Small intestine (tissue), 7 donors: Measurements from ENCODE around the gene AXIN2. TPM values are rescaled to one million over a fixed set of nuclear protein-coding genes. Genes with fewer than 3 reads are reported as not detected.

ENCODE experiments used
- DNase-seq, 2 donors: peaks; one replicate each; pipeline versions ENCODE4 v3.0.0 to v3.0.0-alpha.2; 2013
- FAIRE-seq: peaks from 2 replicates; lab custom pipeline; 2012; peaks lifted over from hg19 to GRCh38; lab: Jason Lieb, UNC
- H3K27ac ChIP-seq, 3 donors: one replicate each; pipeline ENCODE4 v1.5.1; 2013; ENCODE audit warnings: low read length in 2 of 3, mild to moderate bottlenecking in 2 of 3, control low read depth in 1 of 3, inconsistent platforms in 1 of 3, low read depth in 1 of 3, moderate library complexity in 1 of 3
- H3K27me3 ChIP-seq, 3 donors: one replicate each; pipeline ENCODE4 v1.6.1; 2013; ENCODE audit warnings: low read length in 3 of 3, inconsistent platforms in 1 of 3; ENCODE audit not compliant: control insufficient read depth in 3 of 3, insufficient read depth in 3 of 3
- H3K36me3 ChIP-seq, 3 donors: one replicate each; pipeline ENCODE4 v1.6.1; 2013; ENCODE audit warnings: low read length in 3 of 3, inconsistent platforms in 1 of 3, low read depth in 1 of 3, mild to moderate bottlenecking in 1 of 3, moderate library complexity in 1 of 3; ENCODE audit not compliant: control insufficient read depth in 3 of 3, insufficient read depth in 2 of 3
- H3K4me1 ChIP-seq, 3 donors: one replicate each; pipeline ENCODE4 v1.6.1; 2013; ENCODE audit warnings: low read length in 2 of 3, inconsistent platforms in 1 of 3, low read depth in 1 of 3, mild to moderate bottlenecking in 1 of 3, moderate library complexity in 1 of 3; ENCODE audit not compliant: control insufficient read depth in 3 of 3, insufficient read depth in 2 of 3
- H3K4me3 ChIP-seq, 3 donors: one replicate each; pipeline ENCODE4 v1.5.1; 2013; ENCODE audit warnings: low read length in 3 of 3, control low read depth in 1 of 3, inconsistent platforms in 1 of 3, low read depth in 1 of 3, mild to moderate bottlenecking in 1 of 3, moderate library complexity in 1 of 3
- H3K9me3 ChIP-seq, 2 donors: one replicate each; pipeline ENCODE4 v1.6.1; 2013; ENCODE audit warnings: low read depth in 1 of 2, low read length in 1 of 2; ENCODE audit not compliant: control insufficient read depth in 2 of 2, insufficient read depth in 1 of 2
- WGBS, 3 donors: extraction: QIAGEN DNeasy Blood & Tissue Kit; methylation state at CpG; one replicate each; pipeline ENCODE4 v1.1.7; 2013; 5-methylcytosine and 5-hydroxymethylcytosine counted together
- polyA plus RNA-seq, 4 donors: library from polyadenylated mRNA; stranded (reverse) in 3 of 4; unstranded in 1 of 4; fragments of 200-250 nt in 3 of 4; fragments of 120-200 nt in 1 of 4; gene quantifications; one replicate each; pipeline versions ENCODE4 v1.2.1 to v1.2.3, GENCODE V29; 2013
- donor health status: healthy with polysubstance abuse.
- donor health status: control.
- donor health status: control.
- donor health status: Bipolar disorder and iron deficiency.
- donor health status: healthy.

Gene AXIN2
- polyA plus RNA-seq, 4 donors = 0.89 to 11.9 (median 6.0) TPM

DNA sequence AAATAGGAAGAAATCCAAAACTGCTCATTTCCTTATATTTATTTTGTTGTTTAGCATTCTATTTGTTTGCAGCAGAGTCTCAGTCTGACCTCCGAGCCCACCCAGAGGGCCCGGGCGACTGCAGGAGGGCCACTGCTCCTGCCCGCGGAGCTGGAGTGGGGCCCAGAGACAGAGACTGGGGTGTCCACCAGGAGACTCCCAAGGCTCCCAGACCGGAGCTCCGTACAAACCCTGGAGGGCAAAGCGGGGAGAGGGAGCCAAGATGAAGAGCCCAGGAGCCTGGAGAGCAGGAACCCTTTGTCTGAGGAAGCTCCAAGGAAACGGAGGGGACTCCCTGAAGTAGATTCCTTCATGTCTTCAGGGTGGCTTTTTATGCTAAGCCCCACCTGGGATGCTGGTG, 57.9 kb downstream of the AXIN2 start:
- DNase-seq (no peak), FAIRE-seq (no peak)
- Histone ChIP-seq H3K9me3 (no peaks in the 10 kb centered on the region), H3K27me3 (no peaks in the 10 kb centered on the region), H3K4me3 (no peak overlapping the region), H3K36me3 (no peaks in the 10 kb centered on the region), H3K4me1 (no peaks in the 10 kb centered on the region), H3K27ac (no peak overlapping the region)
- 88 to 94% (median 93%) methylated on average over 9 of the region's 9 CpGs for WGBS, 3 donors

DNA sequence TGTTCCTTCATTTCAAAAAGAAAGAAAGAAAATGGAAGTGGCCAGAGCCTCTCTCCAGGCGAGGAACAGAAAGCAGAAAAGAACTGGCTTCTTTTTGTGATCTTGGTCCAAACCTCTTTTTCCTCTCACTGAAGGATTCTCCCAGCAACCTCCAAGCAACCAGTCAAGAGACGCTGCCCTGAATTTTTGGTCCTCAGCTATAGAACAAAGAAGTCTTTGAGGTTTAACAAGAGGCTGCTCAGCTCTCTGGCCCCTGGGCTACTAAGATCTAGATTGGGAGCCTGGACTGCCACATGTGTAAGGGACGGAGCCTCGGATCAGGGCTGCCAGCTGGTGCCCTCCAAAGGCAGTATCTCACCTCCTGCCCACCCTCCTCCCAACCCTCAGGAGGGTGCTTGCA, 62.6 kb downstream of the AXIN2 start:
- no peak overlapping the region for H3K27ac ChIP-seq
- no peaks in the 10 kb centered on the region for H3K36me3 ChIP-seq
- FAIRE-seq (no peak), DNase-seq (no peak)
- peaks cover 0 to 1% (median 0%) of the 10 kb centered on the region in 3 donors for H3K4me1 ChIP-seq
- no peaks in the 10 kb centered on the region for H3K9me3 ChIP-seq
- no peaks in the 10 kb centered on the region for H3K27me3 ChIP-seq
- no peak overlapping the region for H3K4me3 ChIP-seq
- 74 to 85% (median 78%) methylated on average over 4 of the region's 4 CpGs for WGBS, 3 donors

GRCh38 chr17:65496801-65497200, 64.6 kb downstream of the AXIN2 start:
- WGBS, 3 donors = 90 to 93% (median 91%) methylated on average over 8 to 9 of the region's 9 CpGs
- Histone ChIP-seq H3K9me3 (no peaks in the 10 kb centered on the region), H3K27me3 (no peaks in the 10 kb centered on the region), H3K36me3 (no peaks in the 10 kb centered on the region), H3K4me3 (no peak overlapping the region), H3K27ac (no peak overlapping the region), H3K4me1 (peaks cover 0 to 1% (median 0%) of the 10 kb centered on the region in 3 donors)
- DNase-seq (no peak), FAIRE-seq (no peak)

DNA sequence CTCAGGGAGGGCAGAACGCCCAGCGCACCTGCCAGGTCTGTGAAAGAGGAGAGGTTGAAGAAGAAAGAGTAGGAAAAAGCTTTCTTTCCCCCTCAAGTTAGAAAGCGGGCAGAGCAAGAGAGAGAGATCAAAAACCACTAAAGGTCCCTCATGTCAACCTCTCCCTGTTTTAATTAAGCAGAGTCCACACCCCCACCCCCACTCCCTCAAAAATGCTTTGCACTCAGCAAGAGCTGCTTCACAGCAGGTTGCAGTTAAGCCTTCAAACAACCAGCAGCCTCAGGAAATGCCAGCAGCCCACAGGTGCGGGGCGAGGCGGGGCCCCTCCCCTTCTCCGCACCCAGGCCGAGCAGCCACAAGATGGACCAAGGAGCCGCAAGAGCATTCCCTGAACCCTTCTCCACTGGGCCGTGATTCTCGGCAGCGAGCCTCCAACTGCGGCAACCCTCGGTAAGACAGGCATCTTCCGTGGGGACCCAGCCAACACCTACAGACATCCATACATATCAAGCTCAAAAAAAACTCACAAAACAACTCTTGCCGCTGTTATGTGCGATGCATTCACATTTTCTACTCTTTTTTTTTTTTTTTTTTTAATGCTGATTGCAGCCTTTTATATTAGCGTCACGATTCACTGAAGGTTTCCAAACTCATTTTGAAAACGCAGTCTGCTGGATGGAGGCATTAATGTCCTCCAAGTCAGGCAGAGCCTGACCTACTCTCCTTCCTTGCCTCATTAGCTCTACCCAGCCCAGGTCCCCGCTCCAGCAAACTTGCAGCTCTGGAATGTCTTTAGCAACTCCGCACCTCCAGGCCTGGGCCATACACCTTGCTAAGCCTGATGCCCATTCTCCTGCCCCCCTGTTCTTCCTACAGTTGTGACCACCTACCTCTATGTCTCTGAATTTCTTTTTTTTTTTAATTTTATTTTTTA, 66.1 kb downstream of the AXIN2 start:
- H3K4me1 ChIP-seq = peaks cover 0 to 1% (median 0%) of the 10 kb centered on the region in 3 donors
- DNase-seq = peak; percentile 41 to 47
- H3K36me3 ChIP-seq = no peaks in the 10 kb centered on the region
- 12 to 22% (median 18%) methylated on average over 22 of the region's 22 CpGs for WGBS, 3 donors
- no peaks in the 10 kb centered on the region for H3K27me3 ChIP-seq
- H3K9me3 ChIP-seq = no peaks in the 10 kb centered on the region
- H3K27ac ChIP-seq = no peak overlapping the region
- no peak for FAIRE-seq
- H3K4me3 ChIP-seq = no peak overlapping the region

DNA sequence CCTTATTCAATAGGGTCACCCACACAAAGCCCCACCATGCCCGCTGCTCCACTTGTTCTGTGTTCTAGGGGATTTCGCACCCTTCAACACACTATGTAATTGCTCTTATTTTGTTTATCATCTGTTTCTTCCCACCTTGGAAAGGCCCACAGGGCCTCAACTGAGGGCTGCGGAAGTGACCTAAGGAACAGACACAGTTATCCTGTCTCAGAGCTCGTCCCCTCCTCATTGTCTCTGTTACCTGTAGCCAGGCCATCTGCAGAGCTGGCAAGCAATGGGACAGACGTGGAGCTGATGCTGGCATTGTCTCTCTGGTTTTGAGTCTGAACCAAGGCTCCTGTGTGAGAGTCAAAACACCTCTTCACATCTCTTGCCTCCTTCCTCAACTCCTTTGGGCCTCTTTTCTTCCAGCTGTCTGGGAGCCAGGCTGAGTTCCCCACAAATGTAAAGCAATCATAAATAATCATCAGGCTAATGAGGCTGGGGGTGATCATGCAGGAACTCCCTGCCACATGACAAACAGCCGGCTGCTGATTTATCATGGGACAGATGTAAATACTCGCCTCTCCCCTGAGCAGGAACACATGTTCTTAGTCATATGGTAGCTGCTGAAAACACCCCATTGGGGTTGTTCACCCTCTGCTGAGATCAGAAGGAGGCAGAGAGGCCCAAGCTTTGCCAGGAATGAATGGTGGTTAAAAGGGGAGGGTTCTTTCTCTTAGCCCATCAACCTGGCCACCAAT, 71.9 kb downstream of the AXIN2 start:
- FAIRE-seq (no peak), DNase-seq (no peak)
- Histone ChIP-seq H3K36me3 (no peaks in the 10 kb centered on the region), H3K9me3 (no peaks in the 10 kb centered on the region), H3K4me3 (no peak overlapping the region), H3K27ac (no peak overlapping the region), H3K27me3 (no peaks in the 10 kb centered on the region), H3K4me1 (no peaks in the 10 kb centered on the region)
- WGBS, 3 donors = 76 to 79% (median 77%) methylated on average over 7 of the region's 7 CpGs

GRCh38 chr17:65488665-65489064, 72.8 kb downstream of the AXIN2 start:
- 58 to 94% (median 85%) methylated on average over 1 of the region's 1 CpG for WGBS, 3 donors
- DNase-seq (no peak), FAIRE-seq (no peak)
- no peaks in the 10 kb centered on the region for H3K9me3 ChIP-seq
- H3K4me3 ChIP-seq = no peak overlapping the region
- H3K27me3 ChIP-seq = no peaks in the 10 kb centered on the region
- H3K36me3 ChIP-seq = no peaks in the 10 kb centered on the region
- H3K4me1 ChIP-seq = no peaks in the 10 kb centered on the region
- H3K27ac ChIP-seq = no peak overlapping the region

GRCh38 chr17:65487990-65488389, 73.5 kb downstream of the AXIN2 start:
- H3K4me1 ChIP-seq = no peaks in the 10 kb centered on the region
- FAIRE-seq = no peak
- no peak overlapping the region for H3K4me3 ChIP-seq

GRCh38 chr17:65487161-65487560, 74.3 kb downstream of the AXIN2 start:
- Histone ChIP-seq H3K9me3 (no peaks in the 10 kb centered on the region), H3K4me3 (no peak overlapping the region), H3K36me3 (no peaks in the 10 kb centered on the region), H3K27ac (no peak overlapping the region), H3K27me3 (no peaks in the 10 kb centered on the region), H3K4me1 (no peaks in the 10 kb centered on the region)
- 80 to 91% (median 85%) methylated on average over 7 of the region's 7 CpGs for WGBS, 3 donors
- no peak for DNase-seq
- FAIRE-seq = no peak

More at GRCh38 chr17:65487990-65488389, 73.5 kb downstream of the AXIN2 start:
- H3K36me3 ChIP-seq = no peaks in the 10 kb centered on the region
- H3K27me3 ChIP-seq = no peaks in the 10 kb centered on the region
- H3K27ac ChIP-seq = no peak overlapping the region
- no peaks in the 10 kb centered on the region for H3K9me3 ChIP-seq
- DNase-seq = no peak
